Endothelial cell of umbilical vein (primary cell): Measurements from ENCODE around the gene NCOA7.

ENCODE experiments used
- CTCF ChIP-seq, 2 donors: IDR thresholded peaks; 1 replicate in 1 of 2; 2 replicates in 1 of 2; pipeline ENCODE4 v1.5.1; 2011; ENCODE audit warnings: low read length in 2 of 2, mild to moderate bottlenecking in 2 of 2, moderate library complexity in 2 of 2, control low read depth in 1 of 2, inconsistent platforms in 1 of 2, low read depth in 1 of 2; ENCODE audit not compliant: insufficient read depth in 1 of 2; ENCODE audit errors: extremely low read depth in 1 of 2
- POLR2A ChIP-seq: IDR thresholded peaks from 2 replicates; pipeline ENCODE4 v1.6.1; 2012; ENCODE audit warnings: low read depth, mild to moderate bottlenecking, control low read depth, low read length

GRCh38 chr6:125779924-125780539 is 10.7 kb upstream of the NCOA7 start:
- TF ChIP-seq CTCF (IDR thresholded peaks at IDR 0.05; ENCODE audit: extremely low read depth in 1 of 2, insufficient read depth in 1 of 2, low read depth in 1 of 2, low read length in 2 of 2) (peak in 1 of 2 donors; percentile 5), POLR2A (no peak)
